GM06990 (cell line): ENCODE results near the gene TMEM139.

Experiments used
- DNase-seq: peaks from one replicate; pipeline ENCODE4 v3.0.0-alpha.2; 2011; ENCODE audit not compliant: insufficient read length; ENCODE audit errors: extremely low read depth
- H3K27me3 ChIP-seq: replicated peaks from 2 replicates; pipeline ENCODE4 v1.6.0; 2011; ENCODE audit warnings: low read length; ENCODE audit not compliant: control insufficient read depth, insufficient read depth
- H3K36me3 ChIP-seq: 2 replicates; pipeline ENCODE4 v1.5.1; 2011; ENCODE audit warnings: low read length; ENCODE audit not compliant: control insufficient read depth, insufficient read depth
- H3K4me3 ChIP-seq: replicated peaks from 2 replicates; pipeline ENCODE4 v1.5.1; 2011; ENCODE audit warnings: low read depth, mild to moderate bottlenecking, control low read depth, low read length
- CTCF ChIP-seq: IDR thresholded peaks from 2 replicates; pipeline ENCODE4 v1.5.1; 2011; ENCODE audit warnings: low read length, control low read depth, mild to moderate bottlenecking, inconsistent platforms; ENCODE audit not compliant: insufficient read depth, poor library complexity, severe bottlenecking

Gene TMEM139

DNA sequence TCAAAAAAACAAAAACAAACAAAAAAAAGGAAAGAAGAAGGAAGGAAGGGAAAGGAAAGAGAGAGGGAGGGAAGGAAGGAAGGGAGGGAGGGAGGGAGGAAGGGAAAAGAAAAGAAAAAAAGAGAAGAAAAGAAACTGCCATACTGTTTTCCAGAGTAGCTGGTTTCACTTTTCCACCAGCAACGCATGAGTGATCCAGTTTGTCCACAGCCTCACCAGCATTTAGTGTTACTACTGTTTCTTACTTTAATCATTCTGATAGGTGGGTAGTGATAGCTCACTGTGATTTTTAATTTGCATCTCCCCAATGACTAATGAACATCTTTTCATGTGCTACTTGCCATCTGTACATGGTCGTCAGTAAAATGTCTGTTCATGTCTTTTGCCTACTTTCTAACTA, 11.9 kb upstream of the TMEM139 start:
- no peak for TF ChIP-seq CTCF
- Histone ChIP-seq H3K27me3 (no peaks in the 10 kb centered on the region), H3K4me3 (no peak overlapping the region), H3K36me3 (peaks cover 3% of the 10 kb centered on the region)
- no peak for DNase-seq

DNA sequence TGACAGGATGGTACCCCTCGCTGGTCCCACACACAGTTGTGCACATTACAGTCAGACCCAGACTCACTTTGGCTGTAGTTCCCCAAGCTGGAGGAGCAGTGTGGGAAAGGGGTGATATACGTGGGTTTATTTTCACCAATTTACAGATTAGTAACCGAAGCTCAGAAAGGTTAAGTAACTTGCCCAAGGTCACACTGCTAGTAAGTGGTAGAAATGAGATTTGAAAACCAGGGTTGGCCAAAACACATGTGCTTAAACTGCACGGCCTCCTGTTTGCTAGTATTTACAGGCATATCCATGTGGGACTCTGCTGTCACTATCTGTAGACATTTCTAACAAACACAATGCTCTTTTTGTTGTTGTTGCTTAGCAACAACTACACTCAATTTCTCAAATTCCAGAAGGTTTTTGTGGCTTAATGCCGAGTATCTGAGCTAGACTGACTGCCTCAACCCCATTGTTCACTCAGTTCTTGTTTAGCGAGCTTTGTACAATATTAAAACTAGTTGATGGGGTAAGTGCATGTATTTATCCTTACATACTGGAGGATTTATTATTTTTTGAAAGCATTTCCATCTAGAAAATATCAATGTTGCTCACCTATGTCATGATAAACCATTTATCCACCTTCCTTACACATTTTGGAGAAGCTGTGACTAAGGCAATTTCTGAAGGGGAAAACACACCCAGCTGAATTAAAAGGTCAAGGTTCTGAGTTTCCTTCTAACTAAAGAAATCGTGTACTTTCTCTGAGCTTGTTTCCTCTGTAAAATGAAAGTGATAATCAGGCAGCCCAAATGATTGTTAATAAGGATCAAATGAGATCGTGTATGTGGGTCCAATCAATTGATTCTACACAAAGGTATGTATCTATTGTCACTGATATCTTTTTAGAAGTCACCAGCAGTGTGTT, 5.3 kb upstream of the TMEM139 start:
- H3K27me3 ChIP-seq: no peaks in the 10 kb centered on the region
- no peaks in the 10 kb centered on the region for H3K36me3 ChIP-seq
- no peak overlapping the region for H3K4me3 ChIP-seq
- DNase-seq: no peak
- TF ChIP-seq CTCF: no peak

DNA sequence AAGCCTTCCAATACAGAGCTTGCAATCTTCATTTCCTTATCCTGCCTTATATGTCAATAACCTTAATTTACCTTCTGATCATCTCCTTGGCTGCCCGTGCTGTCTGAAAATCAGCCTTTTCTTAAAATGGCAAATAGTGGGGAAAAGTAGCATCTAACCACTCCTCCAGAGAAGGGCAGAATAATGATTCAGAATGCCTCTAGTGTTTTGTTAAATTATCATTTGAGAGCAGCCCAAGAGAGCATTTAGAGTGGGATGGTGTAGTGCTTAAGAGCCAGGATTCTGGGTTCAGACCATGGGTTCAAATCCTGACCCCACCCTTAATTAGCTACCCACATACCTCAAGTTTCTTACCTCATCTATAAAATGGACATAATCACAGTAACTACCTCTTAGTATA, 4.6 kb upstream of the TMEM139 start:
- no peaks in the 10 kb centered on the region for H3K27me3 ChIP-seq
- no peak overlapping the region for H3K4me3 ChIP-seq
- no peak for DNase-seq
- no peaks in the 10 kb centered on the region for H3K36me3 ChIP-seq
- TF ChIP-seq CTCF: no peak

DNA sequence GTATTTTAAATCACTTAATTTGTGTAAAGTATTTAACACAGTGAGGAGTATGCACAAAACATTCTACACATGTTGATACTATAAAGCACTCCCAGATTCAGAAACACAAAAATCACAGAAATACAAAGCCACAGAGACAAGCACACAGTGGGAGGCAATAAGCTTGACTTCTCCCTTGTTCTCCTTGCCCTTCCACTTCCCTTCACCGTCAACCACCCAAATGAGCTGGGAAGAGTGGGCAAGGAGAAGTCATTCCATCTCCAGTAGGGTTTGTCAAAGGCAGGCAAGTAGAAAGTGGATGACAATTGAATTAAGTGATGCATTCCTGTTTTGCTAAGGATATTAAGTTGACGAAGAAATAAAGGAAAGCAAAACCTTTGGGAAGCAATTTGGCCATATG, 4.2 kb upstream of the TMEM139 start:
- no peak for TF ChIP-seq CTCF
- Histone ChIP-seq H3K36me3 (no peaks in the 10 kb centered on the region), H3K27me3 (no peaks in the 10 kb centered on the region), H3K4me3 (no peak overlapping the region)
- no peak for DNase-seq

DNA sequence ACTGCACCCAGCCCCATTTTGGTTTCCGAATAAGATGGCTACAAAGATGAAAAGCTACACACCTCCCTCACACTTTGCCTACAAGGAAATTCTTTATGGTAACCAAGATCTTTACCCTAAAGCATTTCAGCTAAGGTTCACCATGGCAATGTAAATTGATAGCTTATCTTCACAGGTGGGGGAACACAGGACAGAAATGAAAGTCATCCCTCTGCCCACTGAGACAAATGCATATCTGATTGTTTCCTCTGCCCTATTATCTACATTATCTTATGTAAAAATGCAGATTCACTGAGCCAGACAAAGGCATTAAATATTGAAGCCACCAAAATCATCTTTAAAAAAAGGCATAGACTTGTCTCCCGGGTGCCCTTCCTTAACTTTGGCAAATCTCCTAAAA, 3.2 kb upstream of the TMEM139 start:
- Histone ChIP-seq H3K36me3 (no peaks in the 10 kb centered on the region), H3K4me3 (no peak overlapping the region), H3K27me3 (no peaks in the 10 kb centered on the region)
- DNase-seq: no peak
- TF ChIP-seq CTCF: no peak
